HPDE6-E6E7 (cell line): ENCODE measurements around the gene OR6N2.

Experiments
- DNase-seq: peaks from one replicate; pipeline ENCODE4 v3.0.0; 2011; ENCODE audit warnings: missing footprints; ENCODE audit errors: extremely low spot score

OR6N2 gene, protein sequence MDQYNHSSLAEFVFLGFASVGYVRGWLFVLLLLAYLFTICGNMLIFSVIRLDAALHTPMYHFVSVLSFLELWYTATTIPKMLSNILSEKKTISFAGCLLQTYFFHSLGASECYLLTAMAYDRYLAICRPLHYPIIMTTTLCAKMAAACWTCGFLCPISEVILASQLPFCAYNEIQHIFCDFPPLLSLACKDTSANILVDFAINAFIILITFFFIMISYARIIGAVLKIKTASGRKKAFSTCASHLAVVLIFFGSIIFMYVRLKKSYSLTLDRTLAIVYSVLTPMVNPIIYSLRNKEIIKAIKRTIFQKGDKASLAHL

GRCh38 chr1:158781104-158781503 lies at the start of gene OR6N2:
TSS of gene OR6N2 (minus strand) at chr1:158781204. CDS start at chr1:158777635, 3,569 bp downstream.
- no peak for DNase-seq

- DNase-seq = no peak
Observed at GRCh38 chr1:158830074-158830677, 49.2 kb upstream of the OR6N2 start.

GRCh38 chr1:158821723-158822122 lies 40.7 kb upstream of the OR6N2 start:
- DNase-seq = no peak

DNA sequence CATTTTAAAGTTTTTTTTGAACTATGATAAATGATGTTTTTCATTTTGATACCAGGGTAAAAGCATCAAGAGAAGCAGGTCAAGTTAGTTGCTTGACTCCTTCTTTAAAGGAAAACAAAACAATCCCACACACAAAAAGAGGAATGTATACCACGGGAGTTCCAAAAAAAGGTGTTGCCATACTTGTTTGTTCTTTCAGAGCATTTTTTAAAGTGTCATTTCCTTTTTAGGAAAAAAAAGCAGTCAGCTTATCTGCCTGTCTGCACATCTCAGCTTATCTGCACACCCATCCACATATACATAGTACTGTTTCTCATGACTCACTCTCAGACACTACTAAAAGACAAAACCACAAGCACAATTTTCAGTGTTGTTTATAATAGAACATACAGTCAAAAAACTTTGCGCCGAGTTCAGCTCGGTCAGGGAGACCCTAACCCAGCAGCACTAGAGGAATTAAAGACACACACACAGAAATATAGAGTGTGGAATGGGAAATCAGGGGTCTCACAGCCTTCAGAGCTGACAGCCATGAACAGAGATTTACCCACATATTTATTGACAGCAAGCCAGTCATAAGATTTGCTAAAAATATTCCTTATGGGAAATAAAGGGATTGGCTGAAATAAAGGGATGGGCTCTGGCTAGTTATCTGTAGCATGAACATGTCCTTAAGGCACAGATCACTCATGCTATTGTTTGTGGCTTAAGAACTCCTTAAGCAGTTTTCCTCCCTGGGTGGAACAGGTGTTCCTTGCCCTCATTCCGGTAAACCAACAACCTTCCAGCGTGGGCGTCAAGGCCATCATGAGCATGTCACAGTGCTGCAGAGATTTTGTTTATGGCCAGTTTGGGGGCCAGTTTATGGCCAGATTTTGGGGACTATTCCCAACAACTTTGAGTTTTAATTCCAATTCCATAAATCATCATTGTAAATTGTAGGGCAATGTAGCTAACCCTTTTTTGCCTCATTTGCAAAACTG lies 38.7 kb upstream of the OR6N2 start:
- DNase-seq = no peak

- no peak for DNase-seq
Observed at GRCh38 chr1:158818975-158819431, 38.0 kb upstream of the OR6N2 start.

GRCh38 chr1:158818560-158818959 lies 37.6 kb upstream of the OR6N2 start:
- DNase-seq = no peak

- no peak for DNase-seq
Observed at GRCh38 chr1:158814970-158815369, 34.0 kb upstream of the OR6N2 start.

- no peak for DNase-seq
Observed at GRCh38 chr1:158813164-158813563, 32.2 kb upstream of the OR6N2 start.

DNA sequence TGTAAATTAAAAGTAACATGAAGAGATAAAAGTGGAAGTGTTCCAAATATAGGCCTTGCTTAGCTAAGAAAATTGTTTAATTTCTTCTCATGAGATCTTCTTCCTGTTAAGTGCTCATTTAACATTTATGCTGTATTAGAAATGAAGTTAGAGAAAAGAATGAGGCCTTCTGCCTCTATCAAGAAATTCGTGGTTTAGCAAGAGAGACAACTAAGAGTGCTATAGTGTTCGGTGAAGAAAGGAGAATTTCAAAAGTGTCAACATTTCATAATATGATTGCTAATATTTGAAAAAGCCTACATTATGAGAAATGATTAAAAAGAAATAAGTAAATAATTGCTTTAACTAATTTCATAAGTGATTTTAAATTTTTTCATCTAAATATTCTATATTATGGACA lies 31.3 kb upstream of the OR6N2 start:
- no peak for DNase-seq

GRCh38 chr1:158810311-158810710 lies 29.3 kb upstream of the OR6N2 start:
- DNase-seq = no peak

DNA sequence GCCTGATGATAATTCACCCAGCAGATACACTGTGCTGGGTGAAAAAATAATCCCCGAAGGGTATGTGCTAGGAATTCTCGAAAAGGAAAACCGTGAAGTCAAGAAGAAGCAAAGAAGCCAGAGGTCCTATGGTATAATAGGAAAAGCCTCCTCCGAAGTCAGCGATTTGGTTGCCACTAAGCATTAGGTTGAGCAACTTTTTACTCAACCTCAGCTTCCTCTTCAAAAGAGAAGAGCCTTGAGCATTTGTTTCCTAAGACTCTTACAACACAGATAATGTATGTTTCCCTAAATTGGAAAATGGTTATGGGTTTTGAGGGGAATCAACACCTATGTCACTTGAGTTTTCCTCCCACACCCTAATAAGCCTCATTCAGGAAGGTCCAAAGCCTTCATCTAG lies 28.9 kb upstream of the OR6N2 start:
- DNase-seq = no peak

GRCh38 chr1:158809256-158809655 lies 28.3 kb upstream of the OR6N2 start:
- DNase-seq = no peak

DNA sequence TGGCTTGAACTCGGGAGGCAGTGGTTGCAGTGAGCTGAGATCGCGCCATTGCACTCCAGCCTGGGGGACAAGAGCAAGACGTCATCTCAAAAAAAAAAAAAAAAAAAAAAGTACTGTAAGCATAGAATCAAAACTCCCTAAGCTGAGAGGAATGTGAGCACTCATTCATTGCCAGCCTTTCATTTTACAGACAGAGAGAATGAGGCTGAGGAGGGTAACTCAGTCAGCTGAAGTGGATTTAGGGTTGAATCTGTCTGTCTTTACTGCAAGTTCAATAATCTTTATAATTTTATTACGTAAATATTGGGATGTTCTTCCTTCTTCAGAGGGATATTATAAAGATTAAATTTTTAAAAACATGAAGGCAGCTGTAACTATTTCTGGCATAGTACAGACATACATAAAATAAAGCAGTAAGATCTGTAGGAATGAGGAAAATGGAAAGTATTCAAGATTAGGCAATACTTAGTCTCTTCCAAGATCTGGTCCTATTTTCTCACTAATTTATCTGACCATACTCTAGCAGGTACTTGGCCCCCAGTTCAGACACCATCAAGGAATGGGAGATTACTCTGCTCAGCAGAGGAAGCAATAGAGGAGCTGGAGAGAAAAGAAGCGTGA lies 26.0 kb upstream of the OR6N2 start:
- no peak for DNase-seq

DNA sequence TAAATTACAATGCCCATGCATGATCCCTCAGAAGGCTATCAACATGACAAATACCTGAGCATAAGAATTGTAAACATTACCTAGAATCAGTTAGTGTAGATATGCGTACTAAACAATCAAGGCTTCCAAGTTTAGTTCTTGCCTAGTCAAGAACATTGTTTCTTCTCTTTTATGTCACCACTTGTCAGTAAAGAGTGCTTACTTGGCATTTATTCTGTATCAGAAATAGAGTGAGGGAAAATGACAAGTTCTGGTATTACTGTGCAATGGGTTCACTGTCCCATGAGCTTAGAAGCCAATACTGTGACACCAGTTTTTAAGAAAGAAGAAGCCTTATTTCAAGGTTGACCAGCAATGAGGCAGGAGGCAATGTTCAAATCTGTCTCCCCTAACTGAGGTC lies 22.7 kb upstream of the OR6N2 start:
- no peak for DNase-seq

GRCh38 chr1:158801396-158801795 lies 20.4 kb upstream of the OR6N2 start:
- DNase-seq = no peak

- DNase-seq = no peak
Observed at GRCh38 chr1:158800526-158800925, 19.5 kb upstream of the OR6N2 start.

- no peak for DNase-seq
Observed at GRCh38 chr1:158799689-158800088, 18.7 kb upstream of the OR6N2 start.

- DNase-seq = no peak
Observed at GRCh38 chr1:158798531-158798930, 17.5 kb upstream of the OR6N2 start.

GRCh38 chr1:158794247-158794646 lies 13.2 kb upstream of the OR6N2 start:
- no peak for DNase-seq

DNA sequence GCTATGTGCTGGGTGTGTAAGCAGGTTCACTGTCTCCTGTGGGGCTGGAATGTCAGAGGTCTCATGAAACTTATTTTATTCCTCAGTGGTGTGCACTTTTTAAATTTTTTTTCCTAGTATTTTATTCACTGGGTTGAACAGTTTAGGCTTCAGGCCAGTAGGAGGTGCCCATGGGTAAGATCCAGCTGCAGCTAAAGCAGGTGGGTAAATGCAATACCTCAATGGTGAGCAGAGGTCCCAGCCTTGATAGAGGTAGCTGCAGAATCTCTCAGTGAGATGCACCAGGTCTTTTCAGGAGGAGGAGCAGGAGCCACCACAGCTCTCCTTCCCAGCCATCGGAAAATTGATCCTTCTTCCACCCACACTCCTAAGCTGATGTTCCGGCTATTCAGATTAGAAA lies 12.6 kb upstream of the OR6N2 start:
- DNase-seq = no peak

GRCh38 chr1:158771950-158772866 lies 8.8 kb downstream of the OR6N2 start, which contains the start of gene OR6N1:
TSS of gene OR6N1 (minus strand) at chr1:158772195. CDS start at chr1:158766682, 5,513 bp downstream.
- DNase-seq = no peak
